ENCODE measurements around the gene KRT34. TPM values are rescaled to one million over a fixed set of nuclear protein-coding genes. Genes with fewer than 3 reads are reported as not detected.

KRT34 gene
- total and polyA plus RNA-seq, 12 donors, result not detected

DNA sequence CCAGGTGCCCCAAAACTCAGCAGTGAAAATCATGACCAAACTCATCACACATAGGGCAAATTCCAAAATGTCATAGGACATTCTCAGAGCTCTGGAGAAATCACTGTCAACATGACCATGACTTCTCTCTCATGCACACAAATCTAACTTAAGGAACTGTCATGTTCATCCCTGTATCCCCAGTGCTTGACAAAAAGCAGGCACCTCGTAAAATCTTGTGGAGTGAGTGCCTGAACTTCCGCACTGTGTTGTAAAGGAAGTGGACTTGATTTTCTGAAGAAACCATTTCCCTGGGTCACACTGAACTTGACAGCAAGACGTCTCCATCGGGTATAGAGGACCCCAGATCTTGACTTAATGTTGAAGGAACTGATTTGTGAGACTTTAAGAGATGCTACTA is 39.5 kb upstream of the KRT34 start:
- Histone ChIP-seq H3K4me1 (replicated peaks in 1 of 2) (peaks cover under 1 to 10% of the 10 kb centered on the region in 2 donors), H3K27me3 (no peaks in the 10 kb centered on the region), H3K9me3 (replicated peaks in 1 of 3) (no peaks in the 10 kb centered on the region), H3K27ac (no peak overlapping the region), H3K36me3 (replicated peaks in 1 of 2) (no peaks in the 10 kb centered on the region), H3K4me3 (no peak overlapping the region)
- intact Hi-C loops (cut with DNase I), result no loop called here
- TF ChIP-seq POLR2A (IDR thresholded peaks at IDR 0.05) (no peak), CTCF (IDR thresholded peaks at IDR 0.05) (no peak)
- no peak for DNase-seq
- WGBS, 4 donors, result 73 to 91% (median 84%) methylated on average over 4 of the region's 4 CpGs

GRCh38 chr17:41421116-41421515 is 39.0 kb upstream of the KRT34 start:
- DNase-seq, result no peak
- TF ChIP-seq CTCF (IDR thresholded peaks at IDR 0.05) (no peak), POLR2A (IDR thresholded peaks at IDR 0.05) (no peak)
- Histone ChIP-seq H3K4me3 (no peak overlapping the region), H3K27me3 (no peaks in the 10 kb centered on the region), H3K36me3 (replicated peaks in 1 of 2) (no peaks in the 10 kb centered on the region), H3K4me1 (replicated peaks in 1 of 2) (peaks cover 5 to 10% of the 10 kb centered on the region in 2 donors), H3K9me3 (replicated peaks in 1 of 3) (no peaks in the 10 kb centered on the region), H3K27ac (no peak overlapping the region)
- intact Hi-C loops (cut with DNase I), result no loop called here
- 85 to 91% (median 87%) methylated on average over 9 of the region's 9 CpGs for WGBS, 4 donors

DNA sequence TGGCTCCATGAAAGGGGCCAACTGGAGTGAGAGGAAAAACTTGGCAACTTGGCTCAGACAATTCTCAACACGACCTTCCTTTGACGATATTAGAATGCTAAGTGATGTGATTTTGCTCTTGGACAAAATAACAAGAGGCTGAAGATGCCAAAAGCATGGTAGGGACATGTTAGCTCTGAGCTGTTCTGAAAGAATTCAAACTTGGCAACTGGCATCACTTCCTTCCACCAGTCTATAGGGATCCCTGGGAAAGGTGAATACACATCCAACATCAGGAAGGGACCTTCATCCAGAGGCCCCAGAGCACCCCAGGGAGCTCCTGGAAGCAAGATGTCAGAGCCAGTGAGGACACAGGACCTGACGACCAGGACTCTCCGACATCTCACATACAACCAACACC is 38.0 kb upstream of the KRT34 start:
- 64 to 77% (median 69%) methylated on average over 4 of the region's 4 CpGs for WGBS, 4 donors
- intact Hi-C loops (cut with DNase I), result no loop called here

GRCh38 chr17:41419716-41420115 is 37.6 kb upstream of the KRT34 start:
- peaks cover 5 to 18% of the 10 kb centered on the region in 2 donors for H3K4me1 ChIP-seq (replicated peaks in 1 of 2)
- H3K4me3 ChIP-seq, result no peak overlapping the region
- no peak overlapping the region for H3K27ac ChIP-seq
- no peak for DNase-seq
- intact Hi-C loops (cut with DNase I), result no loop called here
- H3K27me3 ChIP-seq, result no peaks in the 10 kb centered on the region
- WGBS, 4 donors, result 96 to 100% (median 98%) methylated on average over 3 to 4 of the region's 4 CpGs
- TF ChIP-seq POLR2A (IDR thresholded peaks at IDR 0.05) (no peak), CTCF (IDR thresholded peaks at IDR 0.05) (no peak)
- H3K36me3 ChIP-seq (replicated peaks in 1 of 2), result no peaks in the 10 kb centered on the region
- H3K9me3 ChIP-seq (replicated peaks in 1 of 3), result no peaks in the 10 kb centered on the region

More for the DNA sequence above, 38.0 kb upstream of the KRT34 start:
- Histone ChIP-seq H3K27me3 (no peaks in the 10 kb centered on the region), H3K4me1 (replicated peaks in 1 of 2) (peaks cover 5 to 17% of the 10 kb centered on the region in 2 donors), H3K9me3 (replicated peaks in 1 of 3) (no peaks in the 10 kb centered on the region), H3K4me3 (no peak overlapping the region), H3K27ac (no peak overlapping the region), H3K36me3 (replicated peaks in 1 of 2) (no peaks in the 10 kb centered on the region)
- no peak for DNase-seq
- TF ChIP-seq CTCF (IDR thresholded peaks at IDR 0.05) (no peak), POLR2A (IDR thresholded peaks at IDR 0.05) (no peak)
